Effector memory CD4-positive, alpha-beta T cell (primary cell): ENCODE measurements around the gene HYAL4.
"Not testable (repeated sequence)": the region's sequence is repeated elsewhere in the genome, so short reads cannot be mapped to it uniquely, and the experiment has no call there.

ENCODE experiments used
- DNase-seq, 3 donors: peaks; one replicate each; pipeline ENCODE4 v3.0.0-alpha.2; 2020
- H3K27ac ChIP-seq: 2 replicates; pipeline ENCODE4 v1.7.0; 2013; ENCODE audit warnings: mild to moderate bottlenecking, low read length, moderate library complexity; ENCODE audit not compliant: insufficient read depth, poor library complexity, severe bottlenecking
- H3K27me3 ChIP-seq: replicated peaks from 2 replicates; pipeline ENCODE4 v1.7.0; 2013; ENCODE audit warnings: mild to moderate bottlenecking, low read length; ENCODE audit not compliant: insufficient read depth, control insufficient read depth, poor library complexity, severe bottlenecking
- H3K36me3 ChIP-seq: 2 replicates; pipeline ENCODE4 v1.7.0; 2013; ENCODE audit warnings: mild to moderate bottlenecking, low read length, moderate library complexity; ENCODE audit not compliant: control insufficient read depth, insufficient read depth
- H3K4me1 ChIP-seq: 2 replicates; pipeline ENCODE4 v1.7.0; 2013; ENCODE audit warnings: low read length, mild to moderate bottlenecking; ENCODE audit not compliant: control insufficient read depth, insufficient read depth, poor library complexity, severe bottlenecking
- H3K4me3 ChIP-seq: 2 replicates; pipeline ENCODE4 v1.7.0; 2013; ENCODE audit warnings: low read length, low read depth, mild to moderate bottlenecking; ENCODE audit not compliant: insufficient read depth, poor library complexity, severe bottlenecking
- H3K9me3 ChIP-seq: 2 replicates; pipeline ENCODE4 v1.7.0; 2013; ENCODE audit warnings: mild to moderate bottlenecking, low read length, moderate library complexity; ENCODE audit not compliant: control insufficient read depth

HYAL4 gene

DNA sequence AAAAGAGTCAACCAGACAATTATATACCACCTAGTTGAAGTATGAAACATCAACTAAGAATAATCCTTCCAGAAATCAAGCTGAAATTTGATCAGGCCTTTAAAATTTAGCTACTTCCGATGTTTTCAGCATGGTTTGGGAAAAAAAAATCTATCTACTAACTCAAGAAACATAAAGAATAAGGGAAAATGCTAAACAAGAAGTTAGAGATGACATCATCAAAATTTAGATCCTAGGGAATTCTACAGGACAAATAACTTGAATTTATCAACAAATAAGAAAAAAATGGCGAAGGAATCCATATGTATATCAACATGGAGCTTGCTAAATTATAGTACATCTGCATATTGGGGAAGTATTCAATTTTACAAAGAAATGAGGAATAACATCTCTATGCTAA, 36.3 kb downstream of the HYAL4 start:
- Histone ChIP-seq H3K4me3 (no peak overlapping the region), H3K4me1 (no peaks in the 10 kb centered on the region), H3K27ac (no peak overlapping the region), H3K36me3 (no peaks in the 10 kb centered on the region), H3K9me3 (no peaks in the 10 kb centered on the region), H3K27me3 (no peaks in the 10 kb centered on the region)
- no peak for DNase-seq

DNA sequence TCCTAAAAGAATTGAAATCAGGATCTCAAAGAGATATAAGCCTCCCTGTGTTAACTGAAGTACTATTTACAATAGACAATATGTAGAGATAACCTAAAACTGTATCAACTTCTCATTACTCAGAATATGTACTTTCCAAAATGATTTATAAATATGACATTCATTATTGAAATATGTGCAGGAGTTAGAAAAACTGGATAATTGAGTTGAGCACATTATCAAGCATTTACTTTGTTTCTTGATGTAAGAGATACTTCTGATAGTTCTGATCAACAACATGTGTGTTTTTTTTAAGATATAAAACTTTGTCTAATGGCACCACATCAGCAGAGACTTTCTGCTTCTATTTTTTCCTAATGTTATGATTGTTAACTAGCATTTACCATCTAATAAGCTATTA, 38.2 kb downstream of the HYAL4 start:
- H3K36me3 ChIP-seq = no peaks in the 10 kb centered on the region
- no peaks in the 10 kb centered on the region for H3K4me1 ChIP-seq
- H3K27ac ChIP-seq = no peak overlapping the region
- no peaks in the 10 kb centered on the region for H3K9me3 ChIP-seq
- DNase-seq = no peak
- H3K27me3 ChIP-seq = no peaks in the 10 kb centered on the region
- H3K4me3 ChIP-seq = no peak overlapping the region

DNA sequence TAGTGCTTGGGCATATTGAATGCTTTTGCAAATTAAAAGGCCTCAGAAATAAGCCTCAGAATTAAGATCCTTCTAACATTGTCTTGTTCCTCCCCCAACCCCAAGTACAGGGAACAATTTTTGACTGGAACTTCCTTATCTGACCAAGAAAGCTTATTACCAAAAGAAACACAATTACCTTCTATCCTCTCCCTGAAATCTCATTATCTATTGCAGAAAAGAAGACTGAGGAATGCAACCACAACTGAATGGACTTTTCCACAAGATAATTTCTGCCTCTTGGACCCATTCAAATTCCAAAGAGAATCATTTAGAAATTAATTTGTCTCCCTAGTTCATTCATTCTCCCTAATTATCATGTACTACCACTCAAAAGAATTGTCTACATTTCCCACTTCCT, 43.2 kb downstream of the HYAL4 start:
- Histone ChIP-seq H3K36me3 (no peaks in the 10 kb centered on the region), H3K27me3 (no peaks in the 10 kb centered on the region), H3K4me3 (no peak overlapping the region), H3K27ac (no peak overlapping the region), H3K4me1 (no peaks in the 10 kb centered on the region), H3K9me3 (no peaks in the 10 kb centered on the region)
- DNase-seq = no peak

DNA sequence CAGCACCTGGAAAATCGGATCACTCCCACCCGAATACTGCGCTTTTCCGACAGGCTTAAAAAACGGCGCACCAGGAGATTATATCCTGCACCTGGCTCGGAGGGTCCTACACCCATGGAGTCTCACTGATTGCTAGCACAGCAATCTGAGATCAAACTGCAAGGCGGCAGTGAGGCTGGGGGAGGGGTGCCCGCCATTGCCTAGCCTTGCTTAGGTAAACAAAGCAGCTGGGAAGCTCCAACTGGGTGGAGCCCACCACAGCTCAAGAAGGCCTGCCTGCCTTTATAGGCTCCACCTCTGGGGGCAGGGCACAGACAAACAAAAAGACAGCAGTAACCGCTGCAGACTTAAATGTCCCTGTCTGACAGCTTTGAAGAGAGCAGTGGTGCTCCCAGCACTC, 49.8 kb downstream of the HYAL4 start:
- H3K27me3 ChIP-seq, H3K4me3 ChIP-seq, H3K4me1 ChIP-seq, H3K36me3 ChIP-seq, DNase-seq, H3K9me3 ChIP-seq, H3K27ac ChIP-seq: not testable (repeated sequence)

DNA sequence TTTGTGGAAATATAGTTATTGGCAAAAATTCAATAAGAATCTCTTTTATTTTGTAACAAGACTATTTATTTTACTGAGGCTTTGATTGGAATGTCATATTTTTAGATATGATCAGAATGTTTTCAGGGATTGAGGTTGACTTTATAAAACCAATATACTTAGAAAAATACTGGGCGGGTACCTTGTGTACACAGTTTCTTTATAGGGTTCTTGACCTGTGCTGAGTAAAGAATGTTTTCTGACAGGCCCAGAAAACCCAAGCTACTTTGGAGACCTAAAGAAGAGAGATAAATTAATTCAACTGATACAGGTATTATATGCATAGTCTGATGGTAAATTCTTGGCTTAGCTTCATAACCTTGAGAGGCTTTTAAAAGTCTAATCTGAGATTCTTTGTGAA, 56.1 kb downstream of the HYAL4 start:
- H3K4me1 ChIP-seq = no peaks in the 10 kb centered on the region

DNA sequence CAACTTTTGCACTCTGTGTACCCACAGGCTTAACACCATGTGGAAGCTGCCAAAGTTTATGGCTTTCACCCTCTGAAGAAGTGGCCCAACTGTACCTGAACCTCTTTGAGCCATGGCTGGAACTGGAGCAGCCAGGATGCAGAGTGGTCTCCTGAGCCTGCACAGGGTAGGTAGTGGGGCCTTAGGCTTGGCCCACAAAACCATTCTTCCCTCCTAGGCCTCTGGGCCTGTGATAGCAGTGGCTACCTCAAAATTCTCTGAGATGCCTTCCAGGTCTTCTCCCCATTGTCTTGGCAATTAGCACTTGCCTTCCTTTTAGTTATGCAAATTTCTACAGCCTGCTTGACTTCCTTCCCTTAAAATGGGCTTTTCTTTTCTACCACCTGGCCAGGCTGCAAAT, 60.7 kb downstream of the HYAL4 start:
- no peaks in the 10 kb centered on the region for H3K36me3 ChIP-seq
- no peak for DNase-seq
- H3K27ac ChIP-seq = no peak overlapping the region
- no peaks in the 10 kb centered on the region for H3K4me1 ChIP-seq
- no peak overlapping the region for H3K4me3 ChIP-seq
- H3K27me3 ChIP-seq = no peaks in the 10 kb centered on the region
- H3K9me3 ChIP-seq = no peaks in the 10 kb centered on the region

More for the DNA sequence above, 56.1 kb downstream of the HYAL4 start:
- Histone ChIP-seq H3K36me3 (no peaks in the 10 kb centered on the region), H3K9me3 (no peaks in the 10 kb centered on the region), H3K4me3 (no peak overlapping the region), H3K27ac (no peak overlapping the region), H3K27me3 (no peaks in the 10 kb centered on the region)
- DNase-seq = no peak

DNA sequence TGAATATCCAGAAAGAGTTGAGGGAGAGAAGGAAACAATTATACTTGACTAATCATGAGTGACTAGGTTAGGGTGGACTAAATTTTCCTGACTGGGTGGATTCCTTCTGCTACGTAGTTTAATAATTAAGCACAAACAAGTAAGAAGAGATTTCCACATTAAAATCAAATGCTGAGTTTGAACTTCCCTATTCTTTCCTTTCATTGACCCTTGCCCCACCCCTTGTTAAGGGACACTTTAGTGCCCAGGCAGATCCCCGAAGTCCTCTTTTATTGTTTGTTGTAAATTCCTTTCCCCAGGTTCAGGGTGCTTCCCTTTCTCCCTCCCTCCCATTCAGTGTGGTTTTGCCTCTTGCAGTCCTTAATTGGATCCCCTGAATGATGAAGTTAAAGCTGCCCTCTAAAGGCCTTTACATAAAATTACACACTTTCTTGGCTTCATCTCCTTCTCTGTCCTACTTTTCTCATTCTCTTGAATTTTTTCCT, 71.3 kb downstream of the HYAL4 start:
- H3K27me3 ChIP-seq = no peaks in the 10 kb centered on the region
- H3K27ac ChIP-seq = no peak overlapping the region
- no peak for DNase-seq
- H3K4me1 ChIP-seq = no peaks in the 10 kb centered on the region
- H3K4me3 ChIP-seq = no peak overlapping the region
- H3K36me3 ChIP-seq = no peaks in the 10 kb centered on the region
- no peaks in the 10 kb centered on the region for H3K9me3 ChIP-seq

DNA sequence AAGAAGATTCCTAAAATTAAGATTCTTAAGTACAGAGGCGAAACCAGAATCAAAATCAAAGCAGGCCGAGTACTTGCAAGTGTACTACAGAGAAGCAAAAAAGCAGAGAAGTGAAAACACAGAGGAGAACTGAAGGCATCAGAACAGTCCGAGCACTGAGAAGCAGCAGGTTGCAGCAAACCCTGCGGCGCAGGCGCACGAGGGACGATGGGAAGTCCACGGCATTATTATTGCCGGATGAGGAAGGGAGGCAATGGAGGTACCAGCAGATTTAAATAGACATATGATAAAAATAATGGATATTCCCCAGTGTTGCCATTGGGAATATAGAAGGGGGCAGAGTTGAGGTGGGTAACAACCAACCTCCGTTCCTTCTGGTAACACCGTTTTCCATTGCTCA, 72.9 kb downstream of the HYAL4 start:
- no peaks in the 10 kb centered on the region for H3K4me1 ChIP-seq
- H3K9me3 ChIP-seq = no peaks in the 10 kb centered on the region
- H3K27me3 ChIP-seq = no peaks in the 10 kb centered on the region
- no peak overlapping the region for H3K4me3 ChIP-seq
- DNase-seq = no peak
- no peak overlapping the region for H3K27ac ChIP-seq
- H3K36me3 ChIP-seq = no peaks in the 10 kb centered on the region

DNA sequence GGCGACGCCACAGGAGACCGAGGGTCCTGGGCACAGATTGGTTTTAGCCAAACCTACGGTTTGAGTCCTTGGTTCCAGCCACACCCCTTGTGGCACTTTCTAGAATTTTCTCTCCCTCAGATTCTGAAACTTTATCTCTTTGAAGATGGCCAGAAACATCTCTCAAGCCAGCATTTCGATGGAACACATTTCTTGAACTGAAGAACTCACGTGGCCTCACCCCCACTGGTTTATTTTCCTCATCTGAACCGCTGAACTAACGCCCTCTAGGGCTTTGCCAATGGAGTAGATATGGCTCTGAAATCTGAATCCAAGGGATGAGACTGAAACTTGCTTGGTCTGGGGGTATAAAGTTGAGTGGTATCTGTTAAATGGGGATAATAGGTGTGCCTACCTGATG, 73.3 kb downstream of the HYAL4 start:
- Histone ChIP-seq H3K27ac (no peak overlapping the region), H3K36me3 (no peaks in the 10 kb centered on the region), H3K9me3 (no peaks in the 10 kb centered on the region), H3K4me1 (no peaks in the 10 kb centered on the region), H3K4me3 (no peak overlapping the region), H3K27me3 (no peaks in the 10 kb centered on the region)
- DNase-seq = no peak

DNA sequence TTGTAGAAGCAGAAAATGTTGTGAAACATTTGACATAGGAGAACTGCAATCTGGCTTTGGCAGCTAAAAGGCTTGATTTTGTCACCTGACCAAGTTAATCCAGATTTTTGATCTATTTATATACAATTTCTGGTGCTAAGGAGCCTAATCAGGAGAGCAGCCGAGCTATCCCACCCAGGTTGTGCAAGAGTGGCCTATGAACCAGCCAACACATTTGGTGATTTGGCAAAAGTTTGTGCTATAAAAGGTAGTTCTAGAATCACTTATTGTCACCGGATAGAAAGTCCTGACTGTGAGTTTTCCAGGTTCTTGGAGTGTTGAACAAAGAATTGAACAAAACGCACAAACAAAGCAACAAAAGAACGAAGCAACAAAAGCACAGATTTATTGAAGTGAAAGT, 78.6 kb downstream of the HYAL4 start:
- Histone ChIP-seq H3K9me3 (no peaks in the 10 kb centered on the region), H3K4me1 (no peaks in the 10 kb centered on the region), H3K36me3 (no peaks in the 10 kb centered on the region), H3K27me3 (no peaks in the 10 kb centered on the region), H3K27ac (no peak overlapping the region), H3K4me3 (no peak overlapping the region)
- no peak for DNase-seq

DNA sequence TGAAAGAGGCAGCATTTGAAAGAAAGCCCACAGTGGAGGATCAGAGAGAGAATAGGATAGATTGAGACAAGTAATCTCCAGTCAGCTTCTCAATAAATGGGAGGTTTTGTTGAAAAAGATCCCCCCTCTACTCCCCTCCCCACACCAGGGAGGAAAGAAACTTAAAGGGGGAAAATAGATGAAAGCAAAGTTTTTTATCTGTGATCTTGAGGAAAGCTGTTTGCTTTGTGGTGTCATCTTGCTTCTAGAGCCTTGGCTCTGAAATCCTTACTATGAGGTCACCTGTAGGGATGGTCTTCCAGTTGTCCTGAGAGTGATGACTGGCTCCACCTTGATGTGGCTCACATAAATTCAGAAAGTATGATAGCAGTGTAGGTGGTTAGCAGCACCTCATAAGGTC, 80.0 kb downstream of the HYAL4 start, which contains the start of gene SPAM1:
SPAM1 (plus strand) TSS at position 301 of the 400 bp plus-strand sequence. CDS start 28,330 bp downstream, outside the sequence.
- Histone ChIP-seq H3K27ac (no peak within 1 kb of the TSS), H3K4me3 (no peak within 1 kb of the TSS), H3K4me1 (no peaks in the 10 kb centered on the region), H3K27me3 (no peaks in the 10 kb centered on the region), H3K36me3 (no peaks in the 10 kb centered on the region), H3K9me3 (no peaks in the 10 kb centered on the region)
- DNase-seq = no peak
